GM23248 (cell line): ENCODE results near the gene RPRM. TPM values are rescaled to one million over a fixed set of nuclear protein-coding genes. Genes with fewer than 3 reads are reported as not detected.
"Not testable (repeated sequence)": the region's sequence is repeated elsewhere in the genome, so short reads cannot be mapped to it uniquely, and the experiment has no call there.

Experiments
- DNase-seq: peaks from one replicate; pipeline ENCODE4 v3.0.0-alpha.2; 2015
- H2AFZ ChIP-seq: fragments of 200-600 bp; sonication (generic); 2 replicates; pipeline ENCODE4 v1.6.1; 2016; ENCODE audit warnings: antibody characterized with exemption
- H3F3A ChIP-seq: fragments of 200-600 bp; sonication (generic); 2 replicates; pipeline ENCODE4 v1.6.1; 2016; ENCODE audit warnings: mild to moderate bottlenecking, antibody characterized with exemption, mixed run types; ENCODE audit not compliant: insufficient read depth
- H3K27ac ChIP-seq: fragments of 200-600 bp; sonication (generic); 2 replicates; pipeline ENCODE4 v1.5.1; 2016; ENCODE audit warnings: mild to moderate bottlenecking
- H3K27me3 ChIP-seq: fragments of 200-600 bp; sonication (generic); replicated peaks from 2 replicates; pipeline ENCODE4 v1.6.1; 2016; ENCODE audit warnings: mild to moderate bottlenecking; ENCODE audit not compliant: insufficient read depth
- H3K36me3 ChIP-seq: fragments of 200-600 bp; sonication (generic); 2 replicates; pipeline ENCODE4 v1.6.1; 2016; ENCODE audit warnings: low read depth, mild to moderate bottlenecking
- H3K4me1 ChIP-seq: fragments of 200-600 bp; sonication (generic); 2 replicates; pipeline ENCODE4 v1.6.1; 2016; ENCODE audit warnings: mild to moderate bottlenecking; ENCODE audit not compliant: insufficient read depth
- H3K4me2 ChIP-seq: fragments of 200-600 bp; sonication (generic); one replicate; pipeline ENCODE4 v1.6.1; 2016; ENCODE audit warnings: mild to moderate bottlenecking; ENCODE audit not compliant: unreplicated experiment
- H3K4me3 ChIP-seq: fragments of 200-600 bp; sonication (generic); 2 replicates; pipeline ENCODE4 v1.5.1; 2016; ENCODE audit warnings: mild to moderate bottlenecking
- H3K79me2 ChIP-seq: fragments of 200-600 bp; sonication (generic); 2 replicates; pipeline ENCODE4 v1.6.1; 2016; ENCODE audit warnings: mild to moderate bottlenecking; ENCODE audit not compliant: insufficient read depth
- H3K9ac ChIP-seq: fragments of 200-600 bp; sonication (generic); 2 replicates; pipeline ENCODE4 v1.6.1; 2016; ENCODE audit warnings: mild to moderate bottlenecking
- H3K9me2 ChIP-seq: fragments of 200-600 bp; sonication (generic); 2 replicates; pipeline ENCODE4 v1.6.1; 2016; ENCODE audit warnings: mixed run types, mild to moderate bottlenecking, moderate library complexity; ENCODE audit not compliant: insufficient read depth
- H3K9me3 ChIP-seq: fragments of 200-600 bp; sonication (generic); one replicate; pipeline ENCODE4 v1.6.1; 2017; ENCODE audit warnings: low read depth
- H4K20me1 ChIP-seq: fragments of 200-600 bp; sonication (generic); 2 replicates; pipeline ENCODE4 v1.6.0; 2016; ENCODE audit not compliant: insufficient read depth
- EZH2 ChIP-seq: fragments of 200-600 bp; sonication (generic); IDR thresholded peaks from 2 replicates; pipeline ENCODE4 v1.6.1; 2018; ENCODE audit warnings: antibody characterized with exemption, mild to moderate bottlenecking; ENCODE audit not compliant: insufficient read depth, poor library complexity, severe bottlenecking
- EZH2phosphoT487 ChIP-seq: fragments of 200-600 bp; sonication (generic); IDR thresholded peaks from 2 replicates; pipeline ENCODE4 v1.6.1; 2018; ENCODE audit warnings: antibody characterized with exemption, moderate library complexity, mild to moderate bottlenecking, low read depth; ENCODE audit not compliant: insufficient read depth
- WGBS, 2 experiments: methylation state at CpG; one replicate each; pipeline ENCODE4 v1.1.6; 2015 to 2017; ENCODE audit warnings: low lambda C conversion rate in 2 of 2, low coverage in 1 of 2; ENCODE audit errors: missing lambda C conversion rate in 2 of 2; 5-methylcytosine and 5-hydroxymethylcytosine counted together
- in situ Hi-C: fragments of 300-500 bp; cut with MboI; formaldehyde crosslinking; loops from 2 replicates; pipeline ENCODE4 v1.15.0; 2020
- polyA plus RNA-seq: library from polyadenylated mRNA; unstranded; fragments of >200 nt; fragmentation: Nextera tagmentation; extraction: Ambion mirVana; gene quantifications from 2 replicates; pipeline ENCODE4 v1.2.1, GENCODE V29; 2016
- total RNA-seq: library from RNA; depleted of rRNA; stranded (reverse); fragments of >200 nt; shearing (Covaris generic); gene quantifications from 2 replicates; pipeline ENCODE4 v1.2.3, GENCODE V29; 2014

The RPRM gene
- total and polyA plus RNA-seq, 2 experiments from 2014 or later, result not detected

DNA sequence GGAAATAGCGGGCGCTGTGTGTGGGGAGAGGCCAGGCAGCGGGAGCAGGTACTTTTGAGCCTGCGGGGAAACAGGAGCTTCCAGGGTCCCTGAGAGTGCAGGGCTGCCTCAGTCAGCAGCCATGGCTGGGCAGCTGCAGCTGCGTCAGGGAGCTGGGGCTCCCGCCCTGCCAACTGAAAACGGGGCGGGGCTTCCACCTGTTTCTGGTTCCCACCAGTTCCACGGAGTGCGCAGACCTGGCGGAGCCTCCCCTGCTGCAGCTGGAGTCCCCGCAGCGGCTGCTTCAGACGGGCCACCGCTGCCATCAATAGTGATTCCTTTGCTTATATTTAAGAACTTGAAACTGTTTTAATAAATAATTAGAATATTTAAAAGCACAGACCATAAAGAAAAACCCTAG lies 30.6 kb upstream of the RPRM start:
- no peak for DNase-seq
- H3K9me2 ChIP-seq, result no peaks in the 10 kb centered on the region
- no peaks in the 10 kb centered on the region for H3F3A ChIP-seq
- H4K20me1 ChIP-seq, result no peaks in the 10 kb centered on the region
- TF ChIP-seq EZH2phosphoT487 (no peak), EZH2 (no peak)
- H3K4me2 ChIP-seq, result no peak overlapping the region
- H3K9me3 ChIP-seq, result no peaks in the 10 kb centered on the region
- H3K4me3 ChIP-seq, result no peak overlapping the region
- H3K36me3 ChIP-seq, result no peaks in the 10 kb centered on the region
- H3K9ac ChIP-seq, result no peak overlapping the region
- H3K27ac ChIP-seq, result no peak overlapping the region
- H2AFZ ChIP-seq, result no peak overlapping the region
- H3K27me3 ChIP-seq, result no peaks in the 10 kb centered on the region
- H3K79me2 ChIP-seq, result no peaks in the 10 kb centered on the region
- in situ Hi-C loops, result loop anchor here (25.0 kb wide), 1 partner anchor 772 kb away; no protein-coding TSS in a partner anchor
- WGBS, 2 experiments, result 51 to 55% methylated on average over 11 to 15 of the region's 15 CpGs
- H3K4me1 ChIP-seq, result no peaks in the 10 kb centered on the region

DNA sequence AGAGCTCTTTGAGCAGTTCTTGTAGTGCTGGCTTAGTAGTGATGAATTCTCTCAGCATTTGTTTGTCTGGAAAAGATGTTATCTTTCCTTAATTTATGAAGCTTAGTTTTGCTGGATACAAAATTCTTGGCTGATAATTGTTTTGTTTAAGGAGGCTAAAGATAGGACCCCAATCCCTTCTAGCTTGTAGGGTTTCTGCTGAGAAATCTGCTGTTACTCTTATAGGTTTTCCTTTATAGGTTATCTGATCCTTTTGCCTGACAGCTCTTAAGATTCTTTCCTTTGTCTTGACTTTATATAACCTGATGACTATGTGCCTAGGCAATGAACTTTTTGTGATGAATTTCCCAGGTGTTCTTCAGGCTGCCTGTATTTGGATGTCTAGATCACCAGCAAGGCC lies 27.9 kb upstream of the RPRM start:
- DNase-seq, H3K4me1 ChIP-seq, H2AFZ ChIP-seq, H3K27ac ChIP-seq, H4K20me1 ChIP-seq, H3K4me3 ChIP-seq, H3K36me3 ChIP-seq, H3K9me2 ChIP-seq, H3K9ac ChIP-seq, H3K4me2 ChIP-seq, H3K9me3 ChIP-seq, H3K27me3 ChIP-seq, H3K79me2 ChIP-seq, H3F3A ChIP-seq: not testable (repeated sequence)
- in situ Hi-C loops, result loop anchor here (25.0 kb wide), 1 partner anchor 769 kb away; no protein-coding TSS in a partner anchor

DNA sequence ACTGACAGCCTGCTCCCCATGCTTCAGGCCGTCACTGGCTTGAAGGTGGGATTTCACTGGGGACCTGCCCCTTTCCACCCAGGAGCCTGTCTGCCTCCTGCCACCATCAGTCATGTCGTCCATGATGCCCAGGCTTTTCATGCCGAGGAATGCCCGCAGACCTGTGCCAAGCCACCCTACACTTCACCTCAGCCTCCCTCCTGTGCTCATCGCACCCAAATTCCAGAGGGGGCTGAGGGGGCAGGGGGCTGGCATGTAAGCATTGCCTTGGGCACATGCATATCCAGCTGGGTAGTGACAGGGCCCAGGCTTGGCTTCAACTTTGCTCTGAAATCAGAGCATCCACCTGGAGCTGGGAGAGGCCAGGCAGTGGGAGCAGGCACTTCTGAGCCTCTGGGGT lies 20.9 kb upstream of the RPRM start:
- Histone ChIP-seq H3K4me2 (no peak overlapping the region), H4K20me1 (no peaks in the 10 kb centered on the region), H3K9ac (no peak overlapping the region), H3K27me3 (no peaks in the 10 kb centered on the region), H3F3A (no peaks in the 10 kb centered on the region), H3K36me3 (no peaks in the 10 kb centered on the region), H3K4me3 (no peak overlapping the region), H3K9me3 (no peaks in the 10 kb centered on the region), H3K4me1 (no peaks in the 10 kb centered on the region), H3K9me2 (no peaks in the 10 kb centered on the region), H3K27ac (no peak overlapping the region), H3K79me2 (no peaks in the 10 kb centered on the region), H2AFZ (no peak overlapping the region)
- DNase-seq, result no peak
- WGBS, 2 experiments, result 52 to 58% methylated on average over 5 of the region's 5 CpGs
- in situ Hi-C loops, result no loop called here
- TF ChIP-seq EZH2, result no peak
- no peak for TF ChIP-seq EZH2phosphoT487

DNA sequence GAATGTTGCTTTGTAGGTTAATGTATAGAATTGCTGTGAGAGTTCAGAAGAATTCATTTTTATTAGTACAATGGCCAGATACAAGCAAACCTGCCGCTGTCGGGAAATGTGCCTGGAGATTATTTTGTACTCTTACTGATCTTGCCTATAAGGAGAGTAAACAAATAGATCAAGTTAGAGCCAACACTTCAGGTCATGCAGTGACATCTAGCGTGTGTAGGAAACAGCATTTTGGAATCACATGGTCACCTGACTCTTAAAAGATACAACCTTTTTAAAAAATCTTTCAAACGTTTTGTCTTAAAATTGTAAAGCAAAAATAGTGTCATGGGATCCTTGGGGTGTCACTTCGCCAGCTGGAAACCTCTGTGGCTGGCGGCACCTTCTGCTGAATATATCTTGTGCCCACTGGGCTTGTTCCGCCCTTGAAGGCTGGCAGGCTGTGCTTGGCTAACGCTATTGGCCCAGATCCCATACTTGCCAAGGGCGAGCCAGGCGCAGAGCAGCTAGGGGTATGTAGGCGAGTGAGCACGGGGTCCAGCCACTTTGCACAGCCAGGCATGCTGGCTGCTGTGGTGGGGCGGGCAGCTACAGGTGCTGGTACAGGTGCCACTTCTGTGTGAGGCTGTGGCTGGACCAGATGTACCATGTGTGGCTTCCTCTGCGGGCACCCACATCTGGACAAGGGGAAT lies 19.5 kb upstream of the RPRM start:
- Histone ChIP-seq H3K4me2 (no peak overlapping the region), H3K36me3 (no peaks in the 10 kb centered on the region), H3K4me1 (no peaks in the 10 kb centered on the region), H3K9me2 (no peaks in the 10 kb centered on the region), H3K4me3 (no peak overlapping the region), H3K27ac (no peak overlapping the region), H3K9me3 (no peaks in the 10 kb centered on the region), H4K20me1 (no peaks in the 10 kb centered on the region), H3K79me2 (no peaks in the 10 kb centered on the region), H2AFZ (no peak overlapping the region), H3F3A (no peaks in the 10 kb centered on the region), H3K9ac (no peak overlapping the region), H3K27me3 (no peaks in the 10 kb centered on the region)
- TF ChIP-seq EZH2 (no peak), EZH2phosphoT487 (no peak)
- 53 to 64% methylated on average over 13 to 14 of the region's 14 CpGs for WGBS, 2 experiments
- in situ Hi-C loops, result no loop called here
- DNase-seq, result no peak

DNA sequence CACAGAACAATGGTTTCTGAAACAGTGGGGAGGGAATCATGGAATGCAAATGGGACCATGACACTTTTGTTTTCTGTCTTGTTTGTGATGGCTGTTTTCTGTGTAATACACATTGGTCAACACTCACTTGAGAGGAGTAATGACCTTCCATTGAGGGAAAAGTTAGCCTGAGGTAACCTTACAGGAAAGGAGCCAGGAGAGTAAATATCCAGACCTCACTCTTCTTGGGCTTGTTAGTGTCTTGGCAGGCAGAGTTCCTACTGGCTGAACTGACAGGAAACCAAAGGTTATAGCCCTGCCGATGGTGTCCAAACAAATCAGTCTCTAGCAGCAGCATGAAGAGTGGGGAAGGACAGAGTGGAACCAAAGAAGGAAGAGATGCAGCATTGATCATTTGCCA lies 17.2 kb upstream of the RPRM start:
- WGBS, 2 experiments, result 0 to 4% methylated on average over 1 of the region's 1 CpG

More for the DNA sequence above, 17.2 kb upstream of the RPRM start:
- H4K20me1 ChIP-seq, result no peaks in the 10 kb centered on the region
- H3K4me1 ChIP-seq, result no peaks in the 10 kb centered on the region
- H3K27me3 ChIP-seq, result no peaks in the 10 kb centered on the region
- H2AFZ ChIP-seq, result no peak overlapping the region
- no peak for TF ChIP-seq EZH2phosphoT487
- TF ChIP-seq EZH2, result no peak
- no peak for DNase-seq
- H3F3A ChIP-seq, result no peaks in the 10 kb centered on the region
- in situ Hi-C loops, result no loop called here
- H3K27ac ChIP-seq, result no peak overlapping the region
- H3K4me3 ChIP-seq, result no peak overlapping the region
- H3K9me2 ChIP-seq, result no peaks in the 10 kb centered on the region
- H3K9ac ChIP-seq, result no peak overlapping the region
- no peaks in the 10 kb centered on the region for H3K9me3 ChIP-seq
- H3K4me2 ChIP-seq, result no peak overlapping the region
- no peaks in the 10 kb centered on the region for H3K79me2 ChIP-seq
- H3K36me3 ChIP-seq, result no peaks in the 10 kb centered on the region
